ENCODE results near the gene TMEM119. TPM values are rescaled to one million over a fixed set of nuclear protein-coding genes. Genes with fewer than 3 reads are reported as not detected.

Gene TMEM119
- total and polyA plus RNA-seq, 9 of the 15 experiments (the other 6 are each of a cell fraction or from before 2014, with no cell fraction given) = 0.18 TPM; not detected in 8

- H3K9me3 ChIP-seq (replicated peaks; ENCODE audit: control insufficient read depth, insufficient read depth, low read depth, low read length) = no peaks in the 10 kb centered on the region
- no peak overlapping the region for H2AFZ ChIP-seq (ENCODE audit: low read depth, low read length)
- H3K79me2 ChIP-seq (ENCODE audit: control insufficient read depth, insufficient read depth, low read length) = no peaks in the 10 kb centered on the region
- no peak overlapping the region for H3K4me3 ChIP-seq
- H4K20me1 ChIP-seq (replicated peaks; ENCODE audit: control insufficient read depth, insufficient read depth, low read length) = no peaks in the 10 kb centered on the region
- DNase-seq (ENCODE audit: extremely low read depth in 1 of 4, low spot score in 3 of 4) = no peak
- POLR2A ChIA-PET = interaction anchor here (0.6 to 1.1 kb wide), 2 partner anchors 9 to 196 kb away, joined by 3 read pairs; no protein-coding TSS in a partner anchor
- H3K9me1 ChIP-seq (ENCODE audit: control insufficient read depth, insufficient read depth, low read length) = no peaks in the 10 kb centered on the region
- no peak for ATAC-seq
- WGBS (ENCODE audit: insufficient coverage, low coverage, missing lambda C conversion rate) = 23% methylated on average over 5 of the region's 5 CpGs
- H3K27ac ChIP-seq (ENCODE audit: extremely low read depth, low read depth, low read length) = no peak overlapping the region
- CTCF ChIA-PET (ENCODE audit: low intra/inter-chr PET ratio) = no interaction called here
- H3K36me3 ChIP-seq (ENCODE audit: control insufficient read depth, insufficient read depth, low read length) = no peaks in the 10 kb centered on the region
- no peak for FAIRE-seq
- H3K27me3 ChIP-seq (ENCODE audit: control insufficient read depth in 2 of 2, insufficient read depth in 2 of 2, low read length in 2 of 2) = no peaks in the 10 kb centered on the region
- peaks cover 9 to 16% of the 10 kb centered on the region in 2 experiments for H3K4me1 ChIP-seq (replicated peaks in 1 of 2; ENCODE audit: control insufficient read depth in 2 of 2, insufficient read depth in 2 of 2, low read length in 2 of 2)
- no peak overlapping the region for H3K4me2 ChIP-seq (ENCODE audit: insufficient read depth, low read length)
- in situ Hi-C loops (cut with MboI) (no loop called here), intact Hi-C loops (cut with micrococcal nuclease) (no loop called here)
- H3K9ac ChIP-seq (ENCODE audit: insufficient read depth in 1 of 2, low read depth in 2 of 2, low read length in 2 of 2) = 0 out of 4 replicates have a peak overlapping the region, but pooled peaks of 1 of the 2 experiments have one; percentile 50
- TF ChIP-seq UBTF (IDR thresholded peaks at IDR 0.05; ENCODE audit: borderline replicate concordance in 1 of 2, low read depth in 2 of 2, low read length in 2 of 2) (no peak), TFE3 (CRISPR knock-in tag; IDR thresholded peaks at IDR 0.05) (no peak)
- no TSS peak for BruUV-seq (replicated peaks)
These were observed 10.7 kb upstream of the TMEM119 start for GRCh38 chr12:108608616-108609015.
